ENCODE measurements around the gene PCDH15.
"Not testable (repeated sequence)": the region's sequence is repeated elsewhere in the genome, so short reads cannot be mapped to it uniquely, and the experiment has no call there.

The PCDH15 gene

DNA sequence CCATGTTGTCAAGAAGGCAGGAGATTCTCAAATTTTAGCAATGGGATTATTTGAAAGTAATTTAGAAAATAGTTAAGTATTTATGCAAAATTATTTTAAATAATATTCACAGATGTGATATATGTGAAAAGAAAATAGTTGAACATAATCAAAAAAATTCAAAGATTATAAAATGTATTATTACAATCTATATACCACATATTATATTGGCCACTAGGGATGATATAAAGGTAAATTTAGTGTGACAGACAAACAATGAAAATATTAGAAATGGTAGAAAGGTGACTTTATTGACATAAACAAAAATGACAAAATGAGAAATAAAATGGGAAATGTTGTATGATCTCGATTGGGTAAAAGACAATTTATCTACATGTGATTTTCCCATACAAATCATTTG, 385.5 kb downstream of the PCDH15 start:
- no peak for DNase-seq (ENCODE audit: low read depth in 2 of 2, low spot score in 1 of 2)

DNA sequence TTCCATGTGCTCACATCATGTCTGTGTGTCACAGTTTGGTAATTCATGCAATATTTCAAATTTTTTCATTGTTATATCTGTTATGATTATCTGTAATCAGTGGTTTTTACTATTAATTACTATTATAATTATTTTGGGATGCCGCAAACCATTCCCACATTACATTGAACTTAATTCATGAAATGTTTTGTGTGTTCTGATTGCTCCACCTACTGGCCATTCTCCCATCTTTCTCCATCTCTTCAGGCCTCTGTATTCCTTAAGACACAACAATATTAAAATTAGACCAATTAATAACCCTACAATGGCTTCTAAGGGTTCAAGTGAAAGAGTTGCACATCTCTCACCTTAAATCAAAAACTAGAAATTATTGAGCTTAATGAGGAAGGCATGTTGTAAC, 398.5 kb downstream of the PCDH15 start:
- no peak for DNase-seq (ENCODE audit: low read depth in 2 of 2, low spot score in 1 of 2)

DNA sequence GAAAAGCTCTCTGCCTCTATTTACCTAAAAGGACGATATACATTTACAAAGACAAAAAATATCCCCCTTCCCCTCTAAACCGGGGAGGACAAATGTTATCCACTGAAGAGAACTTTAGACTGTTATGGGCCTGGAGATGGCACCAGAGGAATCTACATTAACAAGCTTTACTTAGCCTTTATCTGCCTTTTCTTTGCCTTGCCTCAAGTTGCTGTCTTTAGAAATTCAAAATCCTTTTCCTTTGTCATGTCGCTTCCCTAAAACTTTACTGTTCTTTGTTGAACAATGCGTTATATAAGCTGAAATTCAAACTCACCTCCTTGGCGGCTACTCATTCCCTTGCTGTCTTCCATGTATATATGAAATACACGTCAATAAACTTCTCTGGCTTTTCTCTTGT, 405.0 kb downstream of the PCDH15 start:
- DNase-seq (ENCODE audit: low read depth in 2 of 2, low spot score in 1 of 2): no peak

DNA sequence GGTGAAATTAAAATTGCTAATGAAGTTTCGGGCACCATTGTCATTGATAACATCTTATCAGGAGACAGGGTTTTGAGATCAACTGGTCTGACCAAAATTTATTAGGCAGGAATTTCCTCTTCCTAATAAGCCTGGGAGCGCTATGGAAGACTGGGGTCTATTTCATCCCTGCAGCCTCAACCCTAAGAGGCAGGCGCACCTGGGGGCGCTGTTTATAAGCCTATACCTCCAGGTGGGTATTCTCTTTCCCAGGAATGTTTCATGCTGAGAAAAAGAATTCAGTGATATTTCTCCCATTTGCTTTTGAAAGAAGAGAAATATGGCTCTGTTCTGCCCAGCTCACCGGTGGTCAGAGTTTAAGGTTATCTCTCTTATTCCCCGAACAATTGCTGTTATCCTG, 406.4 kb downstream of the PCDH15 start:
- DNase-seq (ENCODE audit: low read depth in 2 of 2, low spot score in 1 of 2): not testable (repeated sequence)

DNA sequence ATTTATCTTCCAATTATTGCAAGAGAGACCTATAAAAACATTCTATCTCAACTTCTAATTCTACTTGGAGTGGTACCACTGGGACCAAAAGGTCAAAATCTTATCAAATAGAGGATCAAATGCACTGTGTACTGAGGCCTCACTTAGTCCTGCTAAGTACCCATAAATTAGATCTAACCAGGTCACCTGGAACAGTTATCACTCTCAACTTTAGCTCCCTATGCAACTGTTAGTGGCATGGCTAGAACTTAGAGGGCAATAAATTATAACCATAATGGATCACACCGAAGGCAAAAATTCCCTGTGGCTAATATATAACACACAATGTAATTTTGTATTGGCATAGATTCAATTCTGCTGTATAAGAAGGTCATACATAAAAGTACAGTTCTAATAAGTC, 428.9 kb downstream of the PCDH15 start:
- no peak for DNase-seq (ENCODE audit: low read depth in 2 of 2, low spot score in 1 of 2)

DNA sequence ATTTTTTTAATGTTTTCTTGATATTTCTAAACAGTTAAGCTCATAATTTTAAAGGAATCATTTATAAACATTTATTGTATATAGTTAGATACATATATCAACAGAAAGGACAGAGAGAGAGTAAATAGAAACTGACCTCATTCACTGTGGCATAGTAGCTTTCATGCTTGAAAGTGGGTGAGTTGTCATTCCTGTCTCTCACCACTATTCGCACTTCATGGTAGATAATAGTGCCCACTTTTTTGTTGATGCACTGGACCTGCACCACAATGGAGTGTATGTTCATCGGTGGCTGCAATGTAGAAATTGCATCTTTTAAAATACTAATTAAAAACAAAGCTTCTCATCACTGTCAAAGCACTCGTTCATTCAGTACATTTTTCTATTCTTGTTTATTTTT, 432.0 kb downstream of the PCDH15 start:
- DNase-seq (ENCODE audit: low read depth in 2 of 2, low spot score in 1 of 2): no peak

DNA sequence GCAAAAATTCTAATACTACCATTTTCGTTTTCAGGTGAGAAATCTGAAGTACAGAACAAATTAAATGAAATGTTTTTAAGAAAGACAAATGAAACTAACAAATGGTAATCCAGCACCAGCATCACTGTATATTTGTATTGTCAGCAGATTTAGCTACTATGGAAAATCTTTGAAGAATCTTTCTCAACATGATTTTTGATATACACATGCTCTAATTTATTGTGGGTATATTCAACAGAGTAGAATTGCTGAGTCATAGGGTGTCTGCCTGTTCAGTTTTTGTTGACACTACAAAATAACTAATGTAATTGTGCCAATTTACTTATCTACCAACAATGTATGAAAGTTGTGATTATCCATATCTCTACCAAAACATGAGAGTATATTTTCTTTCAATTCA, 437.6 kb downstream of the PCDH15 start:
- DNase-seq (ENCODE audit: low read depth in 2 of 2, low spot score in 1 of 2): no peak

DNA sequence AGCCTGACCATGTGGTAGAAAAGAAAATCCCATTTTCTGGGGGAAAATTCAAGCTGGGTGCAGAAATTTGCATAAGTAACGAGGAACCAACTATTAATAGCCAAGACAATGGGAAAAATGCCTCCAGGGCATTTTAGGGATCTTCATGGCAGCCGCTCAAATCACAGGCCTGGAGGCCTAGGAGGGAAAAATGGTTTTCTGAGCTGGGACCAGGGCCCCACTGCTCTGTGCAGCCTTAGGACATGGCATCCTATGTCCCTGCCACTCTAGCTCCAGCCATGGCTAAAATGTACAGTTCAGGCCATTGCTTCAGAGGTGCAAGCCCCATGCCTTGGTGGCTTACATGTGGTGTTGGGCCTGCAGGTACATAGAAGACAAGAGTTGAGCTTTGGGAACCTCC, 459.0 kb downstream of the PCDH15 start:
- no peak for DNase-seq (ENCODE audit: low read depth in 2 of 2, low spot score in 1 of 2)

DNA sequence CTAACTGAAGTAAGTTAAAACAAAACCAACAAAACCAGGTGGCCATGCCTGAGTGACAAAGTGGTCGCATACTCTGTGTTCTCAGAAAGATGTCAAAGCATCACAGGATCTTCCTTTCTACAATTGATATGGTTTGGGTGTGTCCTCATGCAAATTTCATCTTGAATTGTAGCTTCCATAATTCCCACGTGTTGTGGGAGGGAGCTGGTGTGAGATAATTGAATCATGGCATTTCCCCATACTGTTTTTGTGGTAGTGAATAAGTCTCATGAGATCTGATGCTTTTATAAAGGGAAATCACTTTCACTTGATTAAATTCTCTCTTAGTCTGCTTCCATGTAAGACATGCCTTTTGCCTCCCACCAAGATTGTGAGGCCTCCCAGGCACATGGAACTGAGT, 465.7 kb downstream of the PCDH15 start:
- DNase-seq (ENCODE audit: low read depth in 2 of 2, low spot score in 1 of 2): no peak

DNA sequence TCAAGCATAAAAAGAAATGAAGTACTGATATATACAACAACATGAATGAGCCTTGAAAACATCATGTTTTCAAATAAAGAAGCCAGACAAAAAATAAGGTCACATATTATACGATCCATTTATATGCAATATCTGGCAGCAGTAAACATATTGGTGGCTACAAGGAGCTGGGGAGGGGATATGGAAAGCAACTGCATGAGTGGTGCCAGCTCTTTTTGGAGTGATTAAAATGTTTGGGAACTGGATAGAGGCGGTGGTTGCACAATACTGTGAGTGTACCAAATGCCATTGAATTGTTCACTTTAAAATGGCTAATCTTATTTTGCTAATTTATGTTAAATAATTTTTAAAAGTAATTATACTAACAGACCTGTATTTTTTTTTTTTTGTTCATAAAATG, 481.7 kb downstream of the PCDH15 start:
- no peak for DNase-seq (ENCODE audit: low read depth in 2 of 2, low spot score in 1 of 2)

DNA sequence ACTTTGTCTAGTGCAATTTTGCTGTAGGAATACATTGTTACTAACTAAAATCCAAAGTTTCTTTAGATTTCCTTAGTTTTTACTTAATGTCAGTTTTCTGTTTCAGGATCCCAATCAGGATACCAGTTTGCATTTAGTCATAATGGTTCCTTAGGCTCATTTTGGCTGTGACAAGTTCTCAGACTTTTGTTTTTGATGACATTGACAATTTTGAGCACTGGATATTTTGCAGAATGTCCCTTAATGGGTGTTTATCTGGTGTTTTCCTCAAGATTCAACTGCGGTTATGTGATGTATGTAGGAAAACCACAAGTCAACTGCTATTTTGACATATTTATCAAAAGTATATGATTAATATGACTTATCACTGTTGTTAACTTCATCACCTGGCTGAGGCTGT, 482.6 kb downstream of the PCDH15 start:
- no peak for DNase-seq (ENCODE audit: low read depth in 2 of 2, low spot score in 1 of 2)

DNA sequence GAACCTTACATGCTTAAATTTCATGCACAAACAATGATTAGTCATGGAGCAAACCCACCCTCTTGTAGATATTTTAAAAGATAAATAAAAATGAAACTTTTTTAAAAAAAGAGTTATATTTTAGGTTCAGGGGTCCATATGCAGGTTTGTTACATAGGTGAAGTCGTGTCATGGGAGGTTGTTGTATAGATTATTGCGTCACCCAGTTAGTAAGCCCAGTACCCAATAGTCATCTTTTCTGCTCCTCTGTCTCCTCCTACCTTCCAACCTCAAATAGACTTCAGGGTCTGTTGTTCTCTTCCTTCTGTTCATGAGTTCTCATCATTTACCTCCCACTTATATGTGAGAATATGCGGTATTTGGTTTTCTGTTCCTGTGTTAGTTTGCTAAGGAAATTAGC, 486.6 kb downstream of the PCDH15 start:
- DNase-seq (ENCODE audit: low read depth in 2 of 2, low spot score in 1 of 2): no peak

DNA sequence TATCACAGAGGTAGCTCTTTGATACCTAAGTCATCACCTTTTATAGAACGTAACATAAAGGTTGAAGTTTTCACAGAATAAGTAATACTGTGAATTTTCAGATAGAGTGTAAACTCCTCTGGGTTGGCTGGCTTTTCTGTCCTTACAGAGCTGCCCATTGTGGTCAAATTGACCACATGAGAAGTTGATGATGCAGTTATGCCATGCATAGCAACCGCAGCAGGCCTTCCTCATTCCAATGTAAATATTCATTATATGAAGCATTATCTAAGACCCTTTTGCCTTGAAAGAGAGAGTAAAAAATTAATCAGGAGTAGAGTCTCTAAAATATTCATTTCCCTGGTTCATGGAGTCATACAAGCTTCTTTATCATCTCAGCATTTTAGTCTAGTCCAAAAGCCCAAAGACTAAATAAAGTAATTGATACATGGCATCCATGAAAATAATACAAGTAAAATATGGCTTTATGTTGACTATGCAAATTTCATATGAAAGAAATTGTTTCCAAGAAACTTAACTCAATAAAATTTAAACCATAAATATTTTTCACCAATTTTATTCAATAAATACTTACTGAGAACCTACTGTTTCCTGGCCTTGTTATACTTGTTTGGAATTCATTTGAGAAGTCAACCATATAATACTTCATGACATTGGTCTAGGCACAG, 516.4 kb downstream of the PCDH15 start:
- DNase-seq (ENCODE audit: low read depth in 2 of 2, low spot score in 1 of 2): no peak

DNA sequence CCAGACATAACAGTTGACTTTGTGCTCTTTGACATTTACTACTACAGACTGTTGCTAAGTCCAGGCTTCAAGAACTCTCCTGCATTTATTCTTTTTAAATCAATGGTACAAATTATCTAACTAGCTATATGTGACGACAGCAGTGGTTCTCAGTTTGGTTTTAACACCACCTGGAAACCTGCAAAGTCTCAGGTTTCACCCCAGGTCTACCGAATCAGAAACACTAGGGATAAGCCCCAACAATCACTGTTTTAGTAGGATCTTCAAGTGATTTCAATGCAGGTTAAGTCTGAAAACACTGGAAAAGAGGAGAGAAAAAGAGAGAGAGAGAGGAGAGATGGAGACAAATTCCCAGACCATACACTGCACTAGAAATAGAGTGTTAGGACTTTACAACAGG, 519.0 kb downstream of the PCDH15 start:
- DNase-seq (ENCODE audit: low read depth in 2 of 2, low spot score in 1 of 2): no peak

DNA sequence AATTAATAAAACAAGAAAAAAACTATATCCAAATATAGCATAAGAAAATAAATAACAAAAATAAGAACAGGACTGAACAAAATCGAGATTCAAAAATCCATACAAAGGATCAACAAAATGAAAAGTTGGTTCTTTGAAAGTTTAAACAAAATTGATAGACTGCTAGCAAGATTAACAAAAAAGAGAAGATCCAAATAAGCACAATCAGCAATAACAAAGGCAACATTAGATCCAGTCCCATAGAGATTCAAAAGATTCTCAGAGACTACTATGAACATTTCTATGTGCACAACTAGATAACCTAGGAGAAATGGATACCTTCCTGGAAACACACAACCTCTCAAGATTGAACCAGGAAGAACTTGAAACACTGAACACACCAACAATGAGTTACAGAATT, 534.6 kb downstream of the PCDH15 start:
- DNase-seq (ENCODE audit: low read depth in 2 of 2, low spot score in 1 of 2): no peak

DNA sequence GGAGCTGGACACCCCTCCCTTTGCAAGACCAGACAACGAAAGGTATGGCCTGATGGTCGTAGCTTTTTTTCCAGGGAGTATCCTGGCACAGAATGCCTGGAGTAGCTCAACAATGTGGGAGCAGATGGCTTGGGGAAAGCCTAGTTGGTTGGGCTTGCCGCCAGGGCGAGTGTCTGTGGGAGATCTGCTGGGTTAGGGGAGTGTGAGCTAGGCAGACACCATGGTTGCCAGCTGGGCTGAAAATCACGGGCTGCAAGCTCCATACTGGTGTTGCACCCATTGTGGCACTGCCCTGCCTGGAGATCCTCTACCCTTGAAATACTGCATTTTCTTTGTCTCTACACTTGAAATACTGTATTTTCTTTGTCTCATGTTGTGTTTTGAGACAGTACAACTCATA, 538.3 kb downstream of the PCDH15 start:
- no peak for DNase-seq (ENCODE audit: low read depth in 2 of 2, low spot score in 1 of 2)

DNA sequence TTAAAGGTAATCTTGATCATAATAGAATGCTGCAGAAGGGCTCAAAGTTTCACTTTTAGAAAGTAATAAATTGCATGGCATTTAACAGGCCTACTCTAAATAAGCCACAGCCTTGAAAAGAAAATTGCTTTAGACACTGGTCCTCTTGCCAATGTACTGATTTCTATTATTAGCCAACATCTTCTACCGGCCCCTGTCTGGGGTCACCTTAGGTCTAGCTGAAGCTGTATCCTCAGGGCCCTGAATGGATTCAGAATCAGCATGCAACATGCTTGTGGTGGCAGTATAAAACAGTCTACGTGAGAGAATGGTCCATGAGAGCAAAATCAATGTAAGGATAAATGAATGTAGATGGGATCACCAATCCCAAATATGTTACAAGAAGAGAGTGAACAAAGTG, 541.9 kb downstream of the PCDH15 start:
- DNase-seq (ENCODE audit: low read depth in 2 of 2, low spot score in 1 of 2): no peak

DNA sequence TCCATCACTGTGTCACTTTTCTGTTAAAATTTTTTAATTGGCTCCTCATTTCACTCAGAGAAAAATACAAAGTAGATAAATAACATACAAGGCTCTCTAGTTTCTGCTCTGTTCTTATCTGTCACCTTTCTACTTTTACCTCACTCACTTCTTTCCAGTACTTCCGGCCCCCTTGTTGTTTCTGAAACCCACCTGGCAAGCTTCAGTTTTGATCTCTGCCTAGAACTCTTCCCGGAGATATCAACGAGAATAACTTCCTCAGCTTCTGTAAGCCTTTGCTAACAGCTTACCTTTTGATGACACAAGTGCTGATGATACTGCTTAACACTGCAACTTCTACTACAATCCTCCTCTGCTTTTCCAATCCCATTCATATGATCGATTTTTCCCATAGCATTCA, 566.2 kb downstream of the PCDH15 start:
- no peak for DNase-seq (ENCODE audit: low read depth in 2 of 2, low spot score in 1 of 2)

DNA sequence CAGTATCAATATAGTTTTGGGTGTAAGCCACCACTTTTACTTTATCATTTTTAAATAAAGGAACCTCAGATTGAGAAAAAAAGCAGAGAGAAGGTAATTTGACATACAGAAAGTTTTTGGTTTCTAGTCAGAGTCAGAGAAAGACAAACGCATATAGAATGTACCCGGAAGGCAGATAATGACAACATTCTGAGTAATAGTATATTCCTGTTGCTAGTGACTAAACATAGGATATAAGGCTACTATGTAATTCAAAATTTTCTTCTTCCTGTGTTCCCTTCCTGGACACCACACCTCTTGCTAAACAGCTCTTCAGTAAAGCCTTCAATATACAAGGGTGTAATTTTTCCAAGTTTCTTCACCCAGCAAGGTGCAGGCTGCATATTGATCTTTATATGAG, 597.6 kb downstream of the PCDH15 start:
- no peak for DNase-seq (ENCODE audit: low read depth in 2 of 2, low spot score in 1 of 2)

DNA sequence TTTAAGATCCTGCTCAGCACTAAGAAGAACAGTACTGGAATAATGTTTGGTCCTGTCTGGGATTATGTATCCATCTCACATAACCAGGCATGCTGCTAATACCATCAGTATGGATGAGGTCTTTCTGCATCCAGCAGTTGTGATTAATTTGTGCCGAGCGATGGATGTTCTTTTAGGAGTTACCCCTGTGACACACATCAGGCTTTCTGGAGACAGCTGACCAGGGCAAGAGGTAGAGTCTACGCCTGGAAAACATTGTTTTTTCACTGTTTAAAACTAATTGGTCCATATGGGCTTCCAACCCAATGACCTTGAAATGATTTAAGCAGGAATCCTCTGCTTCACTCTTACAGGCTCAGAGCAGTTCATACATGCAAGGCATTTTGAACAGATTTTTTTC, 603.0 kb downstream of the PCDH15 start:
- DNase-seq (ENCODE audit: low read depth in 2 of 2, low spot score in 1 of 2): no peak

DNA sequence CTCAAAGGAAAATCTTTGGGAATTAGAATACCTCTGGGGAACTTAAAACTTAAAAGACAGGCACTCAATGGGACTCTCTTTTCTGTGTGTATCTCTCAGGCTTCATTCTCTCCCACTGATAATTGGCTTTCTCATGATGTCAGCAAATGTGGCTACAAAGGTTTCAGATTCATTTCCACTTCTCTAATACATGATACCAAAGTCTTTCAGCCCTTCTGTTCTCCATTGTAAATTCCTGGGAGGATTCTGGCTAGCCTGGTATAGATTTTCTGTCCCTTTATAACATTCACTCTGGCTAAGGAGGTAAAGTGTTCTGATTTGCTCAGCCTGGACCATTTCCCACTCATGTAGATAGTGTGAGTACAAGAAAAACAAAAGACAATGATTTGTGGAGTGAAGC, 606.2 kb downstream of the PCDH15 start:
- no peak for DNase-seq (ENCODE audit: low read depth in 2 of 2, low spot score in 1 of 2)

DNA sequence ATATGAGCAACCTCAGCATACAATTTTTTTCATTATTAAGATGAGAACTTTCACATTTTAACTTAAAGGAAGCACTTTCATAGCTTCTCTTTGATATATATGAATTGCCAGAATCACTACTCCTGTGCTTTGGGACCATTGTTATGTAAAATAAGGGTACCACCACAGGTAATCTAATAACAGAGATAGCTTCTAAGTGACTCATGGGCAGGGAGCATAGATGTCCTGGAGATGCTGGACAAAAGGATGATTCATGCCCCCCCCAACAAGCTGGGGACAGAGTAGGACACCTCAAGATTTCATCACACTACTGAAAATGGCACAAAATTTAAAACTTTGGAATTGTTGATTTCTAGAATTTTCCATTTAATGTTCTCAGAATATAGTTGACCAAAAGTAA, 641.1 kb downstream of the PCDH15 start:
- no peak for DNase-seq (ENCODE audit: low read depth in 2 of 2, low spot score in 1 of 2)

DNA sequence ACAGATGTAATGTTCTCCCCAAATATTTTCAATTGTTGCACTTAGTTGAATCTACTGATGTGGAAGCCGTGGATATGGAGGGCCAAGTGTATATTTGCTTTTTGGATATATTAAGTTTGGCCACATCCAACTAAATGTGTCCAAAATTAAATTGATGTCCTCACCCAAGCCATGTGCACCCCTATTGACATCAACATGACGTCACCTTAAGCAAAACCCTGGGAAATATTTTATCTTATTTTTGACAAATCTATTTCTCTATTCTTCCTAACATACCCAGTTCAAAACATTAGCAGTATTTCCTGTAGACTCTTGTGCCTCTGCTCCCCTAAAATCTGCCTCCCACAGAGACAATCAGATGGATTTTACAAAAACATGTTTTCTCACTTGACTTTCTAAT, 652.5 kb downstream of the PCDH15 start:
- DNase-seq (ENCODE audit: low read depth in 2 of 2, low spot score in 1 of 2): no peak
